K562 (cell line): ENCODE measurements around the gene OR2V2. TPM values are rescaled to one million over a fixed set of nuclear protein-coding genes. Genes with fewer than 3 reads are reported as not detected.

ENCODE experiments used
- FOXA3 ChIP-seq, 2 experiments: fragments of 450-650 bp in 1 of 2; sonication (generic) in 1 of 2; formaldehyde crosslinking; IDR thresholded peaks in 1 of 2; conservative IDR thresholded peaks in 1 of 2; 2 replicates each; pipeline versions ENCODE4 v1.4.0 to v1.8.0; 2020 to 2022; ENCODE audit warnings: mild to moderate bottlenecking in 2 of 2, missing genetic modification reagents in 1 of 2
- FOXJ2 ChIP-seq: fragments of 200-800 bp; sonication (Bioruptor generic); IDR thresholded peaks from 2 replicates; pipeline ENCODE4 v1.6.1; 2016; ENCODE audit warnings: missing genetic modification characterization, missing compliant biosample characterization
- GABPB2 ChIP-seq: fragments of 250-450 bp; sonication (Bioruptor Pico); conservative IDR thresholded peaks from 2 replicates; pipeline ENCODE4 v1.5.1; 2021; ENCODE audit warnings: mild to moderate bottlenecking
- JUN ChIP-seq, 2 experiments: sonication (generic) in 1 of 2; formaldehyde crosslinking in 1 of 2; IDR thresholded peaks; 2 replicates each; pipeline versions ENCODE4 v1.6.1 to v1.8.0; 2012 to 2022; ENCODE audit warnings: borderline replicate concordance in 2 of 2, mild to moderate bottlenecking in 2 of 2, improper control_type of control experiment in 1 of 2, low read depth in 1 of 2, low read length in 1 of 2, missing genetic modification reagents in 1 of 2
- KAT7 ChIP-seq: sonication (generic); formaldehyde crosslinking; IDR thresholded peaks from 2 replicates; pipeline ENCODE4 v1.8.0; 2022; ENCODE audit warnings: missing genetic modification reagents, mild to moderate bottlenecking, borderline replicate concordance
- MEF2D ChIP-seq: conservative IDR thresholded peaks from 2 replicates; pipeline ENCODE4 v1.6.1; 2016; ENCODE audit warnings: low read depth, missing genetic modification characterization, missing compliant biosample characterization
- MYC ChIP-seq, 2 experiments: fragments of 250-450 bp in 1 of 2; sonication (Bioruptor Pico) in 1 of 2; IDR thresholded peaks; 2 replicates each; pipeline versions ENCODE4 v1.5.1 to v1.6.1; 2012 to 2021; ENCODE audit warnings: low read depth in 2 of 2, borderline replicate concordance in 1 of 2, improper control_type of control experiment in 1 of 2, low read length in 1 of 2, mild to moderate bottlenecking in 1 of 2, moderate library complexity in 1 of 2
- PRDM10 ChIP-seq: fragments of 450-650 bp; IDR thresholded peaks from 2 replicates; pipeline ENCODE4 v1.6.1; 2018; ENCODE audit not compliant: partially characterized antibody
- RFX5 ChIP-seq: IDR thresholded peaks from 2 replicates; pipeline ENCODE4 v1.6.1; 2011; ENCODE audit warnings: low read depth, mild to moderate bottlenecking, improper control_type of control experiment, low read length
- TCF15 ChIP-seq: fragments of 250-450 bp; sonication (Bioruptor Pico); IDR thresholded peaks from 2 replicates; pipeline ENCODE4 v1.8.0; 2022; ENCODE audit warnings: moderate library complexity, mild to moderate bottlenecking, inconsistent platforms
- ZNF217 ChIP-seq: sonication (generic); formaldehyde crosslinking; IDR thresholded peaks from 2 replicates; pipeline ENCODE4 v1.8.0; 2022; ENCODE audit warnings: mild to moderate bottlenecking, missing genetic modification reagents
- ZNF41 ChIP-seq: fragments of 250-450 bp; sonication (Bioruptor Pico); conservative IDR thresholded peaks from 2 replicates; pipeline ENCODE4 v1.4.0; 2020; ENCODE audit warnings: mild to moderate bottlenecking
- polyA plus RNA-seq, 8 experiments: library from polyadenylated mRNA; depleted of rRNA in 4 of 8; stranded (reverse) in 5 of 8; unstranded in 3 of 8; fragments of >200 nt; fragmentation: Nextera tagmentation in 2 of 8; fragmentation: Illumina TruSeq in 1 of 8; extraction: Ambion mirVana in 2 of 8; extraction: Trizol in 1 of 8; gene quantifications; 2 replicates each; pipeline versions ENCODE4 v1.2.1 to v1.2.3, GENCODE V29; 2011 to 2014; ENCODE audit warnings: inconsistent platforms in 1 of 8, missing spikeins in 1 of 8
- total RNA-seq, 7 experiments: library from RNA; depleted of rRNA in 6 of 7; stranded (reverse); fragments of >200 nt in 6 of 7; fragmentation: Illumina TruSeq in 2 of 7; extraction: Trizol in 2 of 7; gene quantifications; 2 replicates each; pipeline versions ENCODE4 v1.2.1 to v1.2.3, GENCODE V29; 2011 to 2021; ENCODE audit warnings: low replicate concordance in 1 of 7
- TF ChIP-seq, protein P1 (sequence below), 2 experiments: fragments of 450-650 bp; formaldehyde crosslinking in 1 of 2; IDR thresholded peaks; 2 replicates each; pipeline versions ENCODE4 v1.4.0 to v1.6.1; 2014 to 2020; ENCODE audit warnings: mild to moderate bottlenecking in 2 of 2, borderline replicate concordance in 1 of 2, low read depth in 1 of 2

The OR2V2 gene
- total and polyA plus RNA-seq, 9 of the 15 experiments (the other 6 are each of a cell fraction or from before 2014, with no cell fraction given) = 0.01 TPM; not detected in 8

DNA sequence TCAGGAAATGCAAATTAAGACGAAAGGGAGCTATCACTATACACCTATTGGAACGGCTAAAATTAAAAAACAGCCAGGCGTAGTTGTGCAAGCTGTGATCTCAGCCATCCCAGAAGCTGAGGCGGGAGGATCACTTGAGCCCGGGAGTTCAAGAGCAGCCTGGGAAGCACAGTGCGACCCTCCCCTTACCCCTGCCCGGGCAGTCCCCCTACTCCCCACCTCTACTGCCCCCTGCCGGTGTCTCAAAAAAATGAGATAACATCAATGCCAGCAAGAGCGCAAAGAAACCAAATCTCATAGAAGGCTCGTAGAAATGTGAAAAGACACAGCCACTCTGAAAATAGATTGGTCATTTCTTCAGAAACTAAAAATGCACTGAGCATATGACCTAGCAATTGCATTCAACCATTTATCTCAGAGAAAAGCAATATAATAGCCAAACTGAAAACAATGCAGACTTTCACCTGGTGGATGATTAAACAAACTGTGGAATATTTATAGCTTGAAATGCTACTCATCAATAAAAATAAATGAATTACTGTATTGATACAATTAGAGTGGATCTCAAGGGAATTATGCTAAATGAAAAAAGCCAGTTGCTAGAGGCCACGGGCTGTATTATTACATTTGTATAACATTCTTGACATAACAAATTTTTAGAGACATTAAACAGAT is 20.6 kb downstream of the OR2V2 start (continued):
- TF ChIP-seq FOXA3 (CRISPR knock-in tag; conservative IDR thresholded peaks at IDR 0.05 in 1 of 2, IDR thresholded peaks at IDR 0.05 in 1 of 2) = no peak
- 0 out of 2 replicates have a peak, but pooled peaks have one; percentile 8 for TF ChIP-seq MYC (IDR thresholded peaks at IDR 0.05; ENCODE audit: low read depth, low read length)
- no peak for TF ChIP-seq MYC (CRISPR knock-in tag; IDR thresholded peaks at IDR 0.05; ENCODE audit: borderline replicate concordance, low read depth)
- TF ChIP-seq TCF15 (CRISPR knock-in tag) = no peak
- TF ChIP-seq MEF2D (tag) = no peak
- TF ChIP-seq JUN (IDR thresholded peaks at IDR 0.05; ENCODE audit: borderline replicate concordance, low read depth, low read length) = no peak
- no peak for TF ChIP-seq JUN (CRISPR knock-in tag; IDR thresholded peaks at IDR 0.05; ENCODE audit: borderline replicate concordance)
- TF ChIP-seq FOXJ2 = no peak
- TF ChIP-seq KAT7 (CRISPR knock-in tag) = no peak
- TF ChIP-seq ZNF41 = no peak
- TF ChIP-seq RFX5 = no peak
- no peak for TF ChIP-seq GABPB2
- TF ChIP-seq ZNF217 (CRISPR knock-in tag) = no peak
- TF ChIP-seq, protein P1, sequence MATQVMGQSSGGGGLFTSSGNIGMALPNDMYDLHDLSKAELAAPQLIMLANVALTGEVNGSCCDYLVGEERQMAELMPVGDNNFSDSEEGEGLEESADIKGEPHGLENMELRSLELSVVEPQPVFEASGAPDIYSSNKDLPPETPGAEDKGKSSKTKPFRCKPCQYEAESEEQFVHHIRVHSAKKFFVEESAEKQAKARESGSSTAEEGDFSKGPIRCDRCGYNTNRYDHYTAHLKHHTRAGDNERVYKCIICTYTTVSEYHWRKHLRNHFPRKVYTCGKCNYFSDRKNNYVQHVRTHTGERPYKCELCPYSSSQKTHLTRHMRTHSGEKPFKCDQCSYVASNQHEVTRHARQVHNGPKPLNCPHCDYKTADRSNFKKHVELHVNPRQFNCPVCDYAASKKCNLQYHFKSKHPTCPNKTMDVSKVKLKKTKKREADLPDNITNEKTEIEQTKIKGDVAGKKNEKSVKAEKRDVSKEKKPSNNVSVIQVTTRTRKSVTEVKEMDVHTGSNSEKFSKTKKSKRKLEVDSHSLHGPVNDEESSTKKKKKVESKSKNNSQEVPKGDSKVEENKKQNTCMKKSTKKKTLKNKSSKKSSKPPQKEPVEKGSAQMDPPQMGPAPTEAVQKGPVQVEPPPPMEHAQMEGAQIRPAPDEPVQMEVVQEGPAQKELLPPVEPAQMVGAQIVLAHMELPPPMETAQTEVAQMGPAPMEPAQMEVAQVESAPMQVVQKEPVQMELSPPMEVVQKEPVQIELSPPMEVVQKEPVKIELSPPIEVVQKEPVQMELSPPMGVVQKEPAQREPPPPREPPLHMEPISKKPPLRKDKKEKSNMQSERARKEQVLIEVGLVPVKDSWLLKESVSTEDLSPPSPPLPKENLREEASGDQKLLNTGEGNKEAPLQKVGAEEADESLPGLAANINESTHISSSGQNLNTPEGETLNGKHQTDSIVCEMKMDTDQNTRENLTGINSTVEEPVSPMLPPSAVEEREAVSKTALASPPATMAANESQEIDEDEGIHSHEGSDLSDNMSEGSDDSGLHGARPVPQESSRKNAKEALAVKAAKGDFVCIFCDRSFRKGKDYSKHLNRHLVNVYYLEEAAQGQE (IDR thresholded peaks at IDR 0.05; ENCODE audit: borderline replicate concordance) = peak; percentile 31; the same call in 1 of the 2 replicates
- TF ChIP-seq, protein P1 (CRISPR knock-in tag; IDR thresholded peaks at IDR 0.05; ENCODE audit: low read depth) = no peak
- TF ChIP-seq PRDM10 = no peak
